NCI-H2029 (cell line): ENCODE measurements around the gene UTS2R.
A peak's percentile ranks its signal among the peaks of the same experiment; 100 is the strongest.

Experiments
- DNase-seq: peaks from one replicate; lab custom pipeline; 2025; lab: John Stamatoyannopoulos, UW

The UTS2R gene

DNA sequence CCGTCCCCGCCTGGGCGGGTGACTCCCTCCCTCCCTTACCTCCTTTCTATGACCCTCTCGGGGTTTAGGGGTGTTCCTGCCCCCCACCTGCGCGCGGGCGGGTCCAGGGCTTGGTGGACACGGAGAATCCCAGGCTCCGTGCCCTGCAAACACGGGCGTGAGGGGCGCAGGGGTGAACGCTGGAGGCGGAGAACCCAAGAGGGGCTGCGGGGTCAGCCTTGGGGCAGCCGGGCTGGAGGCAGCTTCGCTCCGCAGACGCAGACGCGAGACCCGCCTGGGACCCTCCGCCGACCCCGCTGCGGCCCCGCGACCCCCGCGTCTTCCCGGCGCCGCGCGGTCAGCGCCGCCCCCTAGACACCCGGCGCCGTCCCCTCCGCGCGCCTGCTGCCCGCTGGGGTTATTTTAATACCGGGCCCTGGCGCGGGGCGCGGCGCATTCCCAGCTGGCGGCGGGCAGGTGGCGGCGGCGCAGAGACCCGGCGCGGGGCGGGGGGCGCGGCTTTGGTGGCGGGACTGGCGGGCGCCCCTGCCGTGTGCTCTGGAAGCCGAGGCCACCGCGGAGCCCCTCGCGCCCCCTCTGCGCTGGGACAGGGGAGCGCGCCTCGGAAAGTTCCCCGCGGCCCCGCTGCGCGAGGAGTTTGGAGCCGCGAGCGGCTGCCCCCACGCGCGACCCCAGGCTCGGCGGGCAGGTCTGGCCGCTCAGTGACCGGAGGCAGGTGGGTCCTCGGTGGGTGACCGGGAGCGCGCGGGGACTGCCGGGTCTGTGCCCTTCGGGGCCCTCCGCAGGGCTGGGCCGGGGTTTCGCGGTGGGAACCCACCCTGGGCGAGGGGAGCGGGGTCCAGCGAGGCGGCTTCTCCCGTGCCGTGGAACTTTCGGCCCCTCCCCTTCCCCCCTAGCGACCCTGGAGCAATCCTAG lies at the start of gene UTS2R:
Gene UTS2R, plus strand, starts transcription at position 433 of the 916 bp plus-strand sequence. CDS start 2,560 bp downstream, outside the sequence.
- DNase-seq, result no peak

DNA sequence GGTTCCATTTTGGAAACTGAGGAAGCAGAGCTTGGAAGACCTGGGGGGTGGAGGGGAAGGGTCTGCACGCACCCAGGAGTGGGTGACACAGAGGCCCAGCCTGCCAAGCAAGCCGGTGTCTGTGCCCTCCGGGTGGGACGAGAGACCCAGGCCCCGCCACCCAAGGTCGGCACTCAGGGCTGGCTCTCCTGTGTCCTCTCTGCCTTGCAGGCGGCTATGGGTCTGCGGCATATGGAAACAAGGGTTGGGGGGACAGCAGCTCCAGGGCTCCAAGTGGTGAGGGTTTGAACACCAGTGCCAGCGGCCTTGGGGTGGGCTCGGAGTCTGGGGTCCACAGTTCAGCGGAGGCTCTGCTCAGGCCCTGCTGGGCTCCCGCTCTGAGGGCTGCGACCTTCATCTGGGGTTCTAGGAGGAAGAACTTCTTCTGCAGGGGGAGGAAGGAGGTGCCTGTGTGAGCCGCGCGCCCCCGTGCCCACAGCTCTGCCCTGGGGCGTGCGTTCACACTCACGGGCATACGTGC lies 49.6 kb upstream of the UTS2R start:
- no peak for DNase-seq

DNA sequence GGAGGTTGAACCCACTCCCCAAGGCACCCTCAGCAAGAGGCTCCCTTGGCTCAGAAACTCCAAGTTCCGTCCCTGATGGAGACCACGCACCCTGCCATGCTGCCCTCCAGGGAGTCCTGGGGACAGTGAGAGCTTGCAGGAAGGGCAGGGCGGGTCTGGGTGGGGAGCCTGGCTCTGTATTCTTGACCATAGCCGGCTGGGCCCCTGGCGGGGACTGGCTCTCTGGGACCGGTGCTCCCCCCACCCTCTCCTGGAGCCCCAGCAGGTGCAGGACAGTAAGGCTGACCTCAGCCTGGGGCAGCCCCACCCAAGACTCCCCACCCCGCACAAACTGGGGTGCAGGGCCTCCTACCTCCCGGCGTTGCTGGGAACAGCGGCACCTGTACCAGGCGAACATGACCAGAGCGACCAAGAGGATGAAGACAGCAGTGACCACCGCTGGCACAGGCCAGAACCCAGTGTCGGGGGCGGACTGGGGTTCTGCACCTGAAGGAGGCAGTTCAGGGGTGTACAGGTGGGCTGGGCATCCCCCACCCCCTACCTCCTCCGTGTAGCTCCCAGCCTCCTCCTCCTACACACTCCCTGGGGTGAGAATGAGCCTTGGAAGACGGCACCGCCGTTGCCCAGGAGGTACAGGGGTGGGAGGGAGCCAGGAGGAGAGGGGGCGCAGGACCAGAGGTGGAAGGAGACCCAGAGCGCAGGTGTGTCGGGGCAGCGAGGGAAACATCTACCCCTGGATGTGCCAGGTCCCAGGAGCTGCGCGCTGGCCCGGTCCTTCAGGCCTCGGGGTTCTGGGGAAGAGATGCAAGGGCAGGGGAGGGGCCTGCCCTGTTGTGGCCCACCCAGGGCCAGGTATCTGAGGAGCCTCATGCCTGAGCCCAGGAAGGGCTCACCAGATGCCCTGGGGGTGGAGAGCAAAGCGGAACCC lies 48.8 kb upstream of the UTS2R start:
- no peak for DNase-seq

DNA sequence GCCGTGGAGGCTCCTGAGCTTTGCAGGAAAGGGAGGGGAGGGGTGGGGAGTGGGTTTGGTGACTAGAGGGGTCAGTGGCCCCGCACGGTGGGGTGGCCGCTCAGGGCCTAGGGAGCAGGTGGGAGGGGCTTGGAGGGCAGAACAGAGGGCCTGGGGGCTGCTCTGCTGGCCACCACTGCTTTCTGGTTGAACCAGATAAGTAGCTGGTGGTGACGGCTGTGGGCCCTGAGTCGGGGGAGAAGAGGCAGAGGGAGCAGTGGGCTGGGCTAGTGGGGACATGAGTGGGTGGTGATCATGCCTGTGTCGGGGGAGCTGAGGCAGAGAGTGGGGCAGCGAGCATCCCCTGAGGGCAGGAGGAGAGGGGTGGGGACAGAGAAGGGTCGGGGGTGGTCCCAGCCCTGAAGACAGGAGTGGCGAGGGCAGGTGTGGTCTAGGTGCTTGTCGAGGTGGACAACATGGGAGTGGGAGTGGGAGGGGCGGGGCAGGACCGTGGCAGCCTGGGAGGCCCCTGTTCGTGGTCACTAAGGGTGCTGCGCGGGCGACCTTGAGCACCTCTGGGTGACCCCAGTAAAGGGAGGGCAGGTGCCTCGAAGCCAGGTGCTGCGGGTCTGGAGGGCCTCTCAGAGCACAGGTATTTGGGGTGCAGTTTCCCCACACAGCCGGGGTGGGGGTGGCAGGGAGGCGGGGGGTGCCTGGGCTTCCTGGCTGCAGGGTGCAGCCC lies 47.9 kb upstream of the UTS2R start:
- no peak for DNase-seq

DNA sequence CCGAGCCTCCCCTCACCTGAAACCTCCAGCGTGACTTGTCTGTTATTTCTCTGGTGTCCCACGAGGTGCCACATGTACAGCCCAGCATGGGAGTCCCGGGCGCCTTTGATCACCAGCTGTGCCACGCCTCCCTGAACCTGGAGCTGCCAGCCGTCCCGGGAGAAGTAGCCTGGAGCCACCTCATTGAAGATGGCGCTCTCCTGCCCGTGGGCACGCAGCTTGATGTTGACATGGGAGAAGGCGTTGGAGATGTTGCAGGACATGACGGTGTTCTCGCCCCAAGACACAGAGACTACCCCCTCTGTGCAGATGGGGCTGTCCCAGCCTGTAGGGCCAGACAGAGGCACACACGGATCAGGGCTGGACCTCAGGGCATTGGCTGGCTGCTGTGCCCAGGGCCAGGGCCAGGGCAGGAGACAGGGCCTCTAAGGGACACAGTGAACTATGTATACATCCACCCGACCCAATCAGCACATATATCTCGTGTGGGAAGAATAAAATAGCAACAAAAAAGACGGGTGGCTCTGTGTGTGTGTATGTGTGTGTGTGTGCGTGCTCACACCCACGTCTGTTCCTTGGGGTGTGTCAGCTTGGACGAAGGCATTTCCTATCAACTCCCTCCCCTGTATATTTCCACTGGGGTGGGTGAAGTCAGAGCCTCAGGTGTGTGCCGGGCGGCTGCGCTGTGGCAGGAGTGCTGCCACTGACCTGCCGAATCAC lies 46.8 kb upstream of the UTS2R start:
- DNase-seq, result no peak

DNA sequence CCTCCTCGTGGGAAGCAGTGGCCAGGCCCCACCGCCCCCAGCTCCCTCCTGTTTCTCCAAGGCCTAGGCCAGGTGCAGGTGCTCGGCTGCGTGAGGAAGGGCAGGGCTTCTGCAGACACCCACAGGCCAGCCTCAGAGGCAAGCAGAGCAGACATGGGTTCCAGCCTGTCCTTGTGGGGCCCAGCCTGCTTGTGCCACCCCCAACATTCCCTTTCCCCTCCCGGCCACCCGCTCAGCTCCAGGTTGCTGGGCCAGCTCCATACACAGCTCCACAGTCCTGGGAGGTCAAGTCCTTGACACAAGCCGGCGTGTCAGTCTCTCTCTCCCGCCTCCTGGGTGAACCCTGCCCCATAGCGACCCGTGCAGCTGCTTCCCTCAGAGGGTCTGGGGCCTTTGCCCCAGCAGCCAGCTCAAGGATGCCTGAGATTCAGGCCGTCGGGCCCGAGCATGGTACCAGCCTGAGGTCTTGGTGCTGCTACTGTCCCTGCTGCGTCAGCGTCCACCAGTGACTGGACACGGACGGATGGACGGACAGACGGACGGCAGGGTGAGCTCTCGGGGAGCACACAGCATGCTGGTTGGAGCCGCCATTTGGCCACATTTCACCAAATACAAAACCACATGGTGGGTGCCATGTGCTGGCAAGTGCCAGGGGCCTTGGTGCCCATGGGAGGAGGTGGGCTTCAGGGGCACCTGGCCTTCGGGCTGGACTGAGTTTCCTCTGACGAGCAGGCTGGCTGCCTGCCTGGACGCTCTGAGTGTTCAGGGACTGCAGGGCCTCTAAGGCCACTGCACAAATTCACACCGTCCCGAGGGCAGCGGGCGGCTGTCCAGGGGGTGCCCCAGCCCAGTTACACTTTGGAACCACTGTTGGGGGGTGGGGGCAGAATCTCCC lies 46.0 kb upstream of the UTS2R start:
- DNase-seq, result no peak

DNA sequence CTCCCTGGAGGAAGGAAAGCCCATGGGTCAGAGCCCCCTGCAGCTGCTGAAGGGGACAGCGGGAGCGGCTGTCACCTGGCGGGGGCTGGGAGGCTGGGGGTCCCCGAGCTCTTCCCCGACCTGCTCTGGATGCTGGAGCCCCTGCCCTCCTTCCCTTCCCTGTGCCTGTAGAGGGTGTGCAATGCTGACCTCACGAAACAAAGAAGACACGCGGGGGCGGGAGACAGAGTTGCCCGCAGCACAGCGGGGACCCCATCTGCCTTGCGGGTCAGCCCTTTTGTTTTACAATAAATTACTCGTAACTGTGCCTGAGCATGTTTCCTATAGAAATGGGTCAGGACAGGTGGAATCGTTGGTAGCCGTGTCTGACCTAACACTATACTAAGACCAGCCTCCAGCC lies 44.3 kb upstream of the UTS2R start:
- no peak for DNase-seq

DNA sequence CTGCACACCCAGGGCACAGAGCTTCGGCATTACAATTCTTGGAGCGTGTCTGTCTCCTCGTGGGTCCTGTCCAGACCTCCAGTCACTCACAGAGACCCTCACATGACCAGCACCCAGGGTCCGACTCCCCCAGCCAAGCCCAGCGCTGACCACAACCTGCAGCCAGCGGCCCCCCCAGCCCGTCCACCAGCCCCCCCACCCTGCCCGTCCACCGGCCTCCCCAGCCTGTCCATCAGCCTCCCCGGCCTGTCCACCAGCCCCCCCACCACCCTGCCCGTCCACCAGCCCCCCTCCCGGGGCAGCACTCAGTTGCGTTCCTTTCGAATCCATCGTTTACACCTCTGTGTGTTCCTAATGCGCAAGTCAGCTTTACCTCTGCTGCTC lies 43.8 kb upstream of the UTS2R start:
- no peak for DNase-seq

DNA sequence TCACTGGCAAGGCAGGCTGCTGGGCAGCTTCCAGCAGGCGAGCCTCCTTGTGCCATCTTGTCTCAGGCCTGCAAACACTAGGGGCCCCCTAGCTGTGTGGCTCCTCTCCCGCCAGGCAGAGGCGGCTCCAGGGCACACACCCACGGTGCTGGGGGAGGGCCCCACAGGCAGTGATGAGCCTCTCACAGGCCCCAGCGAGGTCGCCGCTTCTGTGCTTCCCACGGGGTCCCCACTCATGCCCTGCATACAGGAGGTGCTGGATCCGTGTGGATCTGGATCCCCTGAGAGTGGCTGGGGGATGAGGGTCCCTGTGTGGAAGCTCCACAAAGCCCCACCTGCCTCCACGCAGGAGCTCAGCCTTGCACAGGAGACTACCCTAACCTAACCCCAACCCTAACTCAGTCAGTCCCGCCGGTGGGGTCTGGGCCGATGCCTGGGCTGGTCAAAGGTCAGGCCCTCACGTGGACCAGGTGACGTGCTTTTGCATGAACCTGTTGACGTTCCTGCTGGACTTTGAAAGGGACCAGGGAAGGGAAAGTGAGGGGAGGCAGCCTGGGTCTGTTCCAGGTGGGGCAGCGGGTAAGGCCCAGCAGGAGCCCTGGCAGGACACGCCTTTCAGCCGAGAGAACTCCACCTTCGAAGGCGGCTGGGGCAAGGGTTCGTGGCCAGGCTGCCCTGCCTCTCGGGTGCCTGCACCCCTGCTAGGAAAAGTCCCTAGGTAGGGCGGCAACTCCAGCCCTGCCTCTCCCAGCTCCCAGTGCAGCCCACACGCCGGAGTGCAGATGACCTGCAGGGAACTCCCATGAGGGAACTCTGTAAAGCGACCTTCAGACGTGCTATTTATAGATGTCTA lies 43.2 kb upstream of the UTS2R start:
- no peak for DNase-seq

DNA sequence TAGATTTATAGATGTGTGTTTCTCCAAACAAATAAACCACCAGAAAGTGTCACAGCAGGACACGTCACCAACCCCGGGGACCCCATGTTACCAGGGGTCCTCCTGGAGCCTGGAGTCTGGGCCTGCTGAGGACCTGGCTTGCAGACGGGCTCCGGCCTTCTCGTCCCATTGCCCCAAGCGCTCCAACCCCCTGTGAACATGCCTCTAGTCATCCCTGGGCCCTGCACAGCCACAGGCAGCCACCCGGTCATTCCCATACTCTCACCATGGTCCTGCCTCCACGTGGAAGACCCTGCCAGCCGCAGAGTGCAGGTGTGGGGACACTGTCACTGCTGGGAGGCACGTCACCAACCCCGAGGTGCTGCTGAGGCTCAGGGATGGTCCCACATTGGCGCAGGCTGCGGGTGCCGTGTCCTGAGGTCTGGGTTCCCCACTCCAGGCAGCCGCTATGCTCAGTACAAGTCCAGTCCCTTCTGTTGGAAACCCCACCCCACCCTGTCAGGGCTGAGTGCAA lies 42.5 kb upstream of the UTS2R start:
- DNase-seq, result no peak

DNA sequence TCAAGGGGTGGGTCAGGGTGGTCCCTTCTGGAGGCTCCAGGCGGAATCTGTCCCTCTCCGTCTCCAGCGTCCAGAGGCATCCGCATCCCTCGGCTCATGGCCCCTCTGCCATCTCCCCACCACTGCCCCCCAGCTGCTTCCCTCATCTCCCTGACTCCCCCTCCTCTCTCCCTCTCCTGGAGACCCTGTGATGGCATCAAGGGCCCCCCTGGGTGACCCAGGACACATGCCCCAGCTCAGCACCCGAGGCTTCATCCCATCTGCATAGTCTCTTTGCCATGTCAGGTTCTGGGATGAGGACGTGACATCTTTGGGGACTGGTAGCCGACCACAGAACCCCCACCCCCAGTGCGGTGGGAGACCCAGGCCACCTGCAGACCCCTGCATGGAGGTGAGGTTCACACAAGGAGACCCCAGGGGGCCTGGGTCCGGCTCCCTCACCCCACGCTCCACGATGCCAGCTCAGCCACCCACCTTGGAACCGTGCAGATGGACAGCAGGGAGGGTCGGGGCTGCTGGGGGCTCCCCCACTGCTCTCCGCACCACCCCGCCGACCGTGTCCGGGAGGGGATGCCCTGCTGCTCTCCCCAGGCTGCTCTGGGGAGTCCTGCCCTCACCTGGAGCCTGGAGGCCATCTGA lies 41.8 kb upstream of the UTS2R start:
- DNase-seq, result no peak

DNA sequence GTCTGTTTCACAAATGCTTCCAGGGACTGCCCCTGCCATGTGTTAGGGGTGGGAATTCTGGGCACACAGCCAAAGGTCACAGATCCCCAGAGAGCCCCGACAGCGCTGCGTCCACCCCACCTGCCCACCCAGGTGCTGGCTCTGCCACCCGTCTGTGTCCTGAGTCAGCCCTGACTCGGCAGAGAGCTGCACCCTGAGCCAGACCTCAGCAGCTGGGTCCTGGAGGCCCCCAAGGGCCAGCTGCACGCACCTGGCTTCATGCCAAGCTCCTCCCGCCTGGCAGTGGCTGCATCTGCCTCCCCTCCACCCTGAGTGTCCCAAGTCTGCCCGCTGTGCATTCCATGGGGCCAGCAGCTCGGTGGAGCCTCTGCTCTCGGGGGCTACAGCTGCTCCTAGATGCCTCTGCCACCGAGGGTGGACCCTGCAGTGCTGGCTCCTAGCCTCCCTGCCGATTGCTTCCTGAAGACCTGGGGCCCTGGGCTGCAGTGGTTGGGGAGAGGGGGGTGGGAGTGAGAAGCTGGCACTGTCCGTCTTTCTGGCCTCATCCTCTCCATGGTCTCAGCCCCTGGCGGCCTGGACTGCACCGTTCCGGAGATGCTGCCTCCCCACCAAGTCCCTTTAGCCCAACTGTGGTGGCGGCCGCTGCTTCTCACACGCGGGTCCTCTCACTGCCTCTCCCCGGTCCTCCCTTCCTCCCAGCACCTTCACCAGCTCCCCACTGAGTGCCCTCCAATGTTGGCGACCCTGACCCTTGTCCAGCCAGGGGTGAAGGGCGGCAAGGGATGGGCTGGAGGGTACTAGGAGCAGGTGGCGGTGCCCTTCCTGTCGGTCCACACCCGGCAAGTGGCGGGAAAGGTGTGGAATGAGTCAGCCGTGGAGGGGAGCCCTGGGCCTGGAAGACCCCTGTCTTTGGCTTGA lies 41.0 kb upstream of the UTS2R start:
- peak; percentile 66 for DNase-seq

DNA sequence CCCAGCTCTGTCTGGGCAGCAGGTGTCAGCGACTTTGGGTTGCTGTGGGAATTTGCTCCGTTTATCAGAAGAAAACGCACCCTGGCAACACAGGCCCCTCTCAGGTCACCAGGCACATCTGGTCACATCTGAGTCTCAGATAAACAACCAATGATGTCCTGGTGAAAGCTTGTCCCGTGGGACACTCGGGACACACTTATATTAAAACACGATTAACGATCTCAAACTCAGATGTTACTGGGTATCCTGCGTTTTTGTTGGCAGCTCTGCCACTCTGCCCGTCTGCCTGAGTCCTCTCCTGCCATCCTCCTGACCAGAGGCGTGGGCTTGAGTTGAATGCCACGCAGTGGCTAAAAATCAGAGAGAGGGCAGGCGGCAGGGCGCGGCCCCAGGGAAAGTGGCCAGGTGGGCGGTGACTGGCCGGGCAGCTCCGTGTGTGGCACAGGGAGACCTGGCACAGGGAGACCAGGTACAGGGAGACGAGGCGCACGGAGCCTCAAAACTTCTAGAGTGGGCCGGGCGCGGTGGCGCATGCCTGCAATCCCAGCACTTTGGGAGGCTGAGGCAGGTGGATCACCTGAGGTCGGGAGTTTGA lies 40.1 kb upstream of the UTS2R start:
- DNase-seq, result no peak

DNA sequence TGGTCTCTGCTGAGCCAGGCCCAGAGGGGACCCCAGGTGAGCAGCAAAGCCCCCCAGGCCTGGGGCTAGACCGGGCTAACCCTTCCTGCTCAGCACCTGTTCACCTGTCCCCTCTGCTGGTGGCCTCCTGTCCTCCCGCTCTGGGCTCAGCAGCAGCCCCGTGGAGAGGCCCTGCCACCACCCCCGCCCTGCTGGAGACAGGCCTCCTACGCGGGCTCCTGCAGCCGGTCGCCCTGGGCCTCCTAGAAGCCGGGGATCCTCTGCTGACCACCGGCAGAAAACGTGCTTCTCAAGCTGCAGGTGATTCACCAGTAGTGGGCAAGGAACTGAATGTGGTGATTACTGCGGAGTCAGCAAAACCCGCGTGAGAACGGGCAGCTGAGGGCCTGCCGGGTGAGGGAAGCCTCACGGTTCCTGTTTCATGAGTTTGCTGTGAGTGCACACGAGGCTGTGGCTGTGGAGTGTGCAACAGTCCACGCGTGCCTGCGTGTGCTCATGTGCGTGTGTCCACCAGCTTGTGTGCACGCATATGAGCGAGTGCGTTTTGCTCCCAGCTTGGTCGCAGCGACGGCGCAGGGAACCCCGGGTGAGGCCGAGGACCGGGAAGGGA lies 38.8 kb upstream of the UTS2R start:
- no peak for DNase-seq

DNA sequence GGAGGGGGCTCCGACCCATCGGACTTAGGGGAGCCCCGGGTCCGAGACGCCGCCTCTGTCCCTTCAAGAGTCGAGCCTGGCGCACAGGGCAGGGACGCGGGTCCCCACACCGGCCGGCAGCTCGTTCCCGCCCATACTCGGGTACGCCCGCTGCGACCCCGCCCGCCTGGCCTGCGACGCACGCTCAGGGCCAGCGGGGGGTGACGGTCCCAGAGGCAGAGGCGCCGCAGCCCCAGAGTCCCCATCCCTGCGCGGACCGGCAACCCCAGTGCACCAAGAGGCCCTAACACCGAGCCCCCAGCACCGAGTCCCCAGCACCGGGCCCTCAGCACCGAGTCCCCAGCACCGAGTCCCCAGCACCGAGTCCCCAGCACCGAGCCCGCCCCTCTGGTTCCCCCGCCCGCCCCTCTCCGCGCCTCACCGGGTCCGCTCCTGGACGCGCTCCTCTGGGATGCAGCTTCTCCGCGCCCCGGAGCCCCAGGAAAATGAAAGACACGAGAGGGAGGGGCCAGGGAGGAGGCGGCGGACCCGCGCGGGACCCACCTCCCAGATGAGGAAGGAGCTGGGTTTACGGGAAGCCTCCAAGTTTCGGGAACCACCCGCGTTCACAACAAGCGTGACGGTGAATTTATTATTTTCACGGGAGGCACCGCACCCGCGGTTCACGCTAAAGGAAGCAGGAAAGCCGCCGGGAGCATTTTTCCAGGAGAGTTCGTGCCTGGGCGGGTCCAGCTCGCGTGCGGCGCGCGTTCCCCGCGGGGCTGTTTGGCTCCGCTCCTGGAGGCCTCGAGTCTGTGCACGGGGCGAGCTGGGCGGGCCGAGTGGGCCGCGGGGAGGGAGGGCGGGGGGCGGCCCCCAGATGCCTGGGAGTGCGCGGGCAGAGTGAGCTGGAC lies 38.0 kb upstream of the UTS2R start, which contains the start of gene SECTM1:
Gene SECTM1, minus strand, starts transcription at position 488 of the 893 bp plus-strand sequence. CDS start 6,526 bp downstream, outside the sequence.
- no peak for DNase-seq
